ENCODE results near the gene CPNE5.

CPNE5 gene

GRCh38 chr6:36718560-36718959, 120.7 kb downstream of the CPNE5 start:
- TF ChIP-seq CTCF (IDR thresholded peaks at IDR 0.05): no peak
- no peak for DNase-seq (ENCODE audit: low spot score)
- H3K27ac ChIP-seq: no peak overlapping the region
- no peak overlapping the region for H3K4me3 ChIP-seq

- no peak for TF ChIP-seq CTCF (IDR thresholded peaks at IDR 0.05)
- no peak for DNase-seq (ENCODE audit: low spot score)
- Histone ChIP-seq H3K4me3 (no peak overlapping the region), H3K27ac (no peak overlapping the region)
Measured at GRCh38 chr6:36717871-36718540, 121.2 kb downstream of the CPNE5 start.

- no peak for DNase-seq (ENCODE audit: low spot score)
- TF ChIP-seq CTCF (IDR thresholded peaks at IDR 0.05): no peak
- no peak overlapping the region for H3K4me3 ChIP-seq
- no peak overlapping the region for H3K27ac ChIP-seq
Measured at GRCh38 chr6:36717231-36717825, 121.9 kb downstream of the CPNE5 start.

- no peak overlapping the region for H3K27ac ChIP-seq
- no peak overlapping the region for H3K4me3 ChIP-seq
- no peak for DNase-seq (ENCODE audit: low spot score)
- TF ChIP-seq CTCF (IDR thresholded peaks at IDR 0.05): no peak
Measured at GRCh38 chr6:36716476-36717093, 122.7 kb downstream of the CPNE5 start.

GRCh38 chr6:36715469-36715868, 123.8 kb downstream of the CPNE5 start:
- TF ChIP-seq CTCF (IDR thresholded peaks at IDR 0.05): no peak
- Histone ChIP-seq H3K27ac (no peak overlapping the region), H3K4me3 (no peak overlapping the region)
- DNase-seq (ENCODE audit: low spot score): no peak

- DNase-seq (ENCODE audit: low spot score): no peak
- Histone ChIP-seq H3K4me3 (no peak overlapping the region), H3K27ac (no peak overlapping the region)
- no peak for TF ChIP-seq CTCF (IDR thresholded peaks at IDR 0.05)
Measured at GRCh38 chr6:36714511-36714910, 124.7 kb downstream of the CPNE5 start.

GRCh38 chr6:36713846-36714245, 125.4 kb downstream of the CPNE5 start:
- no peak for TF ChIP-seq CTCF (IDR thresholded peaks at IDR 0.05)
- Histone ChIP-seq H3K27ac (no peak overlapping the region), H3K4me3 (no peak overlapping the region)
- DNase-seq (ENCODE audit: low spot score): no peak
